HEK293 (cell line): Measurements from ENCODE around the gene SIMC1.

Experiments
- CTCF ChIA-PET: fragments of 350-600 bp; formaldehyde crosslinking; extraction: SDS; loops from one replicate; lab custom pipeline; 2021; ENCODE audit warnings: antibody characterized with exemption; lab: Yijun Ruan, JAX
- POLR2A ChIA-PET: fragments of 300-600 bp; formaldehyde crosslinking; extraction: SDS; loops from one replicate; lab custom pipeline; 2020; ENCODE audit warnings: antibody characterized with exemption, inconsistent platforms; lab: Yijun Ruan, JAX
- H3K27ac ChIP-seq: fragments of 200-500 bp; sonication (Bioruptor generic); 2 replicates; pipeline ENCODE4 v1.5.1; 2014; ENCODE audit warnings: low read depth, low read length, control low read depth, inconsistent platforms; ENCODE audit errors: extremely low read depth
- H3K36me3 ChIP-seq, 2 experiments: fragments of 200-500 bp in 1 of 2; sonication (Bioruptor generic) in 1 of 2; 1 replicate in 1 of 2; 2 replicates in 1 of 2; pipeline ENCODE4 v1.5.1; 2014 to 2017; ENCODE audit warnings: inconsistent platforms in 2 of 2, low read length in 2 of 2; ENCODE audit not compliant: control insufficient read depth in 2 of 2, insufficient read depth in 1 of 2
- H3K4me1 ChIP-seq: fragments of 200-500 bp; sonication (Bioruptor generic); 2 replicates; pipeline ENCODE4 v1.5.1; 2014; ENCODE audit warnings: mild to moderate bottlenecking, low read length, inconsistent platforms; ENCODE audit not compliant: control insufficient read depth, insufficient read depth
- H3K4me3 ChIP-seq: 2 replicates; pipeline ENCODE4 v1.5.1; 2011; ENCODE audit warnings: low read depth, mild to moderate bottlenecking, control low read depth, low read length, moderate library complexity
- H3K9me3 ChIP-seq: fragments of 200-500 bp; sonication (Bioruptor generic); 2 replicates; pipeline ENCODE4 v1.5.1; 2014; ENCODE audit warnings: low read depth, low read length, inconsistent platforms; ENCODE audit not compliant: control insufficient read depth, insufficient read depth
- GLI2 ChIP-seq: fragments of 450-650 bp; formaldehyde crosslinking; IDR thresholded peaks from 2 replicates; pipeline ENCODE4; 2017; ENCODE audit warnings: missing biosample characterization, missing genetic modification characterization, low read depth, borderline replicate concordance
- KLF8 ChIP-seq: fragments of 450-650 bp; formaldehyde crosslinking; IDR thresholded peaks from 2 replicates; pipeline ENCODE4 v1.5.1; 2016; ENCODE audit warnings: missing biosample characterization, missing genetic modification characterization
- MZF1 ChIP-seq: fragments of 450-650 bp; formaldehyde crosslinking; IDR thresholded peaks from 2 replicates; pipeline ENCODE4 v1.5.1; 2017; ENCODE audit warnings: missing biosample characterization, missing genetic modification characterization, borderline replicate concordance
- OVOL3 ChIP-seq: fragments of 450-650 bp; formaldehyde crosslinking; IDR thresholded peaks from 2 replicates; pipeline ENCODE4 v1.5.1; 2016; ENCODE audit warnings: missing biosample characterization, missing genetic modification characterization
- SCRT1 ChIP-seq: fragments of 450-650 bp; formaldehyde crosslinking; IDR thresholded peaks from 2 replicates; pipeline ENCODE4 v1.5.1; 2016; ENCODE audit warnings: missing biosample characterization, missing genetic modification characterization, borderline replicate concordance
- ZBTB17 ChIP-seq: fragments of 450-650 bp; formaldehyde crosslinking; IDR thresholded peaks from 2 replicates; pipeline ENCODE4 v1.5.1; 2016; ENCODE audit warnings: missing biosample characterization, missing genetic modification characterization
- ZBTB20 ChIP-seq: fragments of 450-650 bp; formaldehyde crosslinking; IDR thresholded peaks from 2 replicates; pipeline ENCODE4 v1.5.1; 2016; ENCODE audit warnings: missing biosample characterization, missing genetic modification characterization
- ZBTB48 ChIP-seq: fragments of 450-650 bp; formaldehyde crosslinking; IDR thresholded peaks from 2 replicates; pipeline ENCODE4 v1.5.1; 2016; ENCODE audit warnings: missing biosample characterization, missing genetic modification characterization
- ZNF157 ChIP-seq: fragments of 450-650 bp; formaldehyde crosslinking; IDR thresholded peaks from 2 replicates; pipeline ENCODE4 v1.5.1; 2016; ENCODE audit warnings: missing biosample characterization, missing genetic modification characterization
- ZNF19 ChIP-seq: fragments of 450-650 bp; formaldehyde crosslinking; IDR thresholded peaks from 2 replicates; pipeline ENCODE4; 2016; ENCODE audit warnings: missing biosample characterization, missing genetic modification characterization, low read depth
- ZNF223 ChIP-seq: fragments of 450-650 bp; formaldehyde crosslinking; IDR thresholded peaks from 2 replicates; pipeline ENCODE4 v1.5.1; 2016; ENCODE audit warnings: missing biosample characterization, missing genetic modification characterization
- ZNF394 ChIP-seq: fragments of 450-650 bp; formaldehyde crosslinking; IDR thresholded peaks from 2 replicates; pipeline ENCODE4 v1.5.1; 2016; ENCODE audit warnings: missing biosample characterization, missing genetic modification characterization, mild to moderate bottlenecking, moderate library complexity, borderline replicate concordance
- ZNF404 ChIP-seq: fragments of 450-650 bp; formaldehyde crosslinking; IDR thresholded peaks from 2 replicates; pipeline ENCODE4 v1.5.1; 2017; ENCODE audit warnings: missing biosample characterization, missing genetic modification characterization
- ZNF426 ChIP-seq: fragments of 450-650 bp; formaldehyde crosslinking; IDR thresholded peaks from 2 replicates; pipeline ENCODE4 v1.5.1; 2017; ENCODE audit warnings: missing biosample characterization, missing genetic modification characterization, mild to moderate bottlenecking, inconsistent platforms, moderate library complexity
- ZNF501 ChIP-seq: fragments of 450-650 bp; formaldehyde crosslinking; IDR thresholded peaks from 2 replicates; pipeline ENCODE4 v1.5.1; 2016; ENCODE audit warnings: missing biosample characterization, missing genetic modification characterization
- ZNF514 ChIP-seq: fragments of 450-650 bp; formaldehyde crosslinking; IDR thresholded peaks from 2 replicates; pipeline ENCODE4 v1.5.1; 2016; ENCODE audit warnings: missing biosample characterization, missing genetic modification characterization
- ZNF529 ChIP-seq: fragments of 450-650 bp; formaldehyde crosslinking; IDR thresholded peaks from 2 replicates; pipeline ENCODE4 v1.5.1; 2017; ENCODE audit warnings: missing genetic modification characterization, missing biosample characterization; ENCODE audit not compliant: insufficient replicate concordance
- ZNF555 ChIP-seq: fragments of 450-650 bp; formaldehyde crosslinking; conservative IDR thresholded peaks from 2 replicates; pipeline ENCODE4 v1.5.1; 2017; ENCODE audit warnings: missing biosample characterization, mild to moderate bottlenecking, missing genetic modification characterization, inconsistent platforms
- ZNF600 ChIP-seq: fragments of 450-650 bp; formaldehyde crosslinking; IDR thresholded peaks from 2 replicates; pipeline ENCODE4 v1.5.1; 2016; ENCODE audit warnings: missing biosample characterization, missing genetic modification characterization
- ZNF768 ChIP-seq: fragments of 450-650 bp; formaldehyde crosslinking; IDR thresholded peaks from 2 replicates; pipeline ENCODE4 v1.5.1; 2018; ENCODE audit warnings: missing biosample characterization, mild to moderate bottlenecking, missing genetic modification characterization
- TF ChIP-seq, protein P1 (sequence below): fragments of 450-650 bp; formaldehyde crosslinking; IDR thresholded peaks from 2 replicates; pipeline ENCODE4 v1.5.1; 2016; ENCODE audit warnings: missing biosample characterization, missing genetic modification characterization
- TF ChIP-seq, protein P2 (sequence below): fragments of 450-650 bp; formaldehyde crosslinking; IDR thresholded peaks from 2 replicates; pipeline ENCODE4 v1.5.1; 2017; ENCODE audit warnings: missing biosample characterization, missing genetic modification characterization

SIMC1 gene

DNA sequence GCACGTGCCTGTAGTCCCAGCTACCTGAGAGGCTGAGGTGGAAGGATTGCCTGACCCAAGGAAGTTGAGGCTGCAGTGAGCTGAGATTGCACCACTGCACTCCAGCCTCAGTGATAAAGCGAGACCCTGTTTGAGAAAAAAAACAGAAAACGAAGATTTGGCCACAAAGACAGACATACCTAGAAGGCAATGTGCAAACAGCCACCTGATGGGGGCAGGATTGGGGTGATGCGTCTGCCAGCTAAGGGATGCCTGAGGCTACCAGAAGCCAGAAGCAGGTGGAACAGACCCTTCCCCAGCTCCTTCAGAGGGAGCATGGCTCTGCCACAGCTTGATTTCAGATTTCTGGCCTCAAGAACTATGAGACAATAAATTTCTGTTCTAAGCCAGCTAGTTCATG lies 153.3 kb downstream of the SIMC1 start (continued):
- no peak for TF ChIP-seq GLI2 (tag by site-specific recombination)
- TF ChIP-seq ZBTB17, result no peak
- TF ChIP-seq ZNF394, result no peak
- TF ChIP-seq, protein P1, sequence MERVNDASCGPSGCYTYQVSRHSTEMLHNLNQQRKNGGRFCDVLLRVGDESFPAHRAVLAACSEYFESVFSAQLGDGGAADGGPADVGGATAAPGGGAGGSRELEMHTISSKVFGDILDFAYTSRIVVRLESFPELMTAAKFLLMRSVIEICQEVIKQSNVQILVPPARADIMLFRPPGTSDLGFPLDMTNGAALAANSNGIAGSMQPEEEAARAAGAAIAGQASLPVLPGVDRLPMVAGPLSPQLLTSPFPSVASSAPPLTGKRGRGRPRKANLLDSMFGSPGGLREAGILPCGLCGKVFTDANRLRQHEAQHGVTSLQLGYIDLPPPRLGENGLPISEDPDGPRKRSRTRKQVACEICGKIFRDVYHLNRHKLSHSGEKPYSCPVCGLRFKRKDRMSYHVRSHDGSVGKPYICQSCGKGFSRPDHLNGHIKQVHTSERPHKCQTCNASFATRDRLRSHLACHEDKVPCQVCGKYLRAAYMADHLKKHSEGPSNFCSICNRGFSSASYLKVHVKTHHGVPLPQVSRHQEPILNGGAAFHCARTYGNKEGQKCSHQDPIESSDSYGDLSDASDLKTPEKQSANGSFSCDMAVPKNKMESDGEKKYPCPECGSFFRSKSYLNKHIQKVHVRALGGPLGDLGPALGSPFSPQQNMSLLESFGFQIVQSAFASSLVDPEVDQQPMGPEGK (tag by site-specific recombination), result no peak
- no peak for TF ChIP-seq ZBTB48 (tag by site-specific recombination)
- TF ChIP-seq SCRT1 (tag by site-specific recombination), result no peak
- no peak for TF ChIP-seq MZF1 (tag by site-specific recombination)
- TF ChIP-seq ZNF157 (tag by site-specific recombination), result no peak

DNA sequence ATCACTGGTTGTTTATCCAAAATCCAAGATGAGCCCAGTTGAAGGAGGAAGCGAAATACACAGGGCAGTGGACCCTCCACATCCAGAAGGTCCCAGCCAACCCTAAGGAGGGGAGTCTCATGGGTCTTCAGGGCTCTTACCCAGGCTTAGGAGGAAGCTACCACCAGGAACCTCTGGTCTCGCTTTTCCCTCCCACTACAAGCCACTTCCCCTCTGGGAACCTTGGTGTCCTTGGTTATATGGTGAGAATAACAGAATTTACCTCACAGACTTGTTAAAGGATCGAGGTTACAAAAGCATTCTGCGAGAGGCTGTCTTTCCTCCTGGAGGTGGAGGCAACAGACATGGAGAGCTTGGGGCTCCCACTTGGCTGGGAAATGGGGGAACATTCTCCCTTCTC lies 153.8 kb downstream of the SIMC1 start:
- H3K36me3 ChIP-seq, result peaks cover 0 to 53% of the 10 kb centered on the region in 2 experiments; a peak in 2 of 3 replicates
- CTCF ChIA-PET, result interaction anchor here (0.6 to 1.1 kb wide), 2 partner anchors 13 to 37 kb away, joined by 3 to 9 read pairs; no protein-coding TSS in a partner anchor
- H3K27ac ChIP-seq, result no peak overlapping the region
- 0 out of 2 replicates have a peak, but pooled peaks cover 3% of the 10 kb centered on the region for H3K4me1 ChIP-seq
- H3K9me3 ChIP-seq, result no peaks in the 10 kb centered on the region
- POLR2A ChIA-PET, result interaction anchor here (0.5 kb wide), 1 partner anchor 17 kb away, joined by 4 read pairs; no protein-coding TSS in a partner anchor
- no peak overlapping the region for H3K4me3 ChIP-seq
- no peak for TF ChIP-seq OVOL3 (tag by site-specific recombination)
- TF ChIP-seq ZNF600 (tag by site-specific recombination), result no peak
- no peak for TF ChIP-seq ZNF501 (tag by site-specific recombination)
- TF ChIP-seq ZNF768 (tag by site-specific recombination), result no peak

DNA sequence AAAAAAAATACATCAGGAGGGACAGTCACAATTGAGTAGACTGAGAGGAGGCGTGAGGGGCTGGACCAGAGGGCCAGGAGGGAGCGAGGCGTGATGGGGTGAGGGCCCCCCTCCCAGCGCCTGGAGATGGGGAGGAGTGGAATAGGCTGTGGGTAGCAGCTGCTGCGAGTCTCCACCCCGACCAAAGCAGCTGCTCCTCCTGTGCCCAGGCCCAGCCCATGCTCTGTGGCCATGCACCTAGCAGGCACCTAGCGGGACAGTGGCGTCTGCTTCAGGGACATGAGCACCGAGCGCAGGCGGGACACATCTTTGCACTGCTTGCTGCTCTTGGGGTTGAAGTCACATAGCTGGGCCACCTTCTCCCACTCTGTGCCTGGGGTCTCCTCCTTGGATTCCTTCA lies 154.3 kb downstream of the SIMC1 start:
- Histone ChIP-seq H3K9me3 (no peaks in the 10 kb centered on the region), H3K27ac (no peak overlapping the region), H3K4me3 (no peak overlapping the region)
- CTCF ChIA-PET, result no interaction called here
- TF ChIP-seq ZBTB20 (tag by site-specific recombination) (no peak), ZNF555 (tag by site-specific recombination) (no peak), KLF8 (no peak), ZNF529 (tag by site-specific recombination) (no peak), ZNF514 (no peak), ZNF426 (tag by site-specific recombination) (no peak), ZNF19 (tag by site-specific recombination) (no peak), ZNF404 (tag by site-specific recombination) (no peak), ZNF223 (tag by site-specific recombination) (no peak)
- TF ChIP-seq, protein P2, sequence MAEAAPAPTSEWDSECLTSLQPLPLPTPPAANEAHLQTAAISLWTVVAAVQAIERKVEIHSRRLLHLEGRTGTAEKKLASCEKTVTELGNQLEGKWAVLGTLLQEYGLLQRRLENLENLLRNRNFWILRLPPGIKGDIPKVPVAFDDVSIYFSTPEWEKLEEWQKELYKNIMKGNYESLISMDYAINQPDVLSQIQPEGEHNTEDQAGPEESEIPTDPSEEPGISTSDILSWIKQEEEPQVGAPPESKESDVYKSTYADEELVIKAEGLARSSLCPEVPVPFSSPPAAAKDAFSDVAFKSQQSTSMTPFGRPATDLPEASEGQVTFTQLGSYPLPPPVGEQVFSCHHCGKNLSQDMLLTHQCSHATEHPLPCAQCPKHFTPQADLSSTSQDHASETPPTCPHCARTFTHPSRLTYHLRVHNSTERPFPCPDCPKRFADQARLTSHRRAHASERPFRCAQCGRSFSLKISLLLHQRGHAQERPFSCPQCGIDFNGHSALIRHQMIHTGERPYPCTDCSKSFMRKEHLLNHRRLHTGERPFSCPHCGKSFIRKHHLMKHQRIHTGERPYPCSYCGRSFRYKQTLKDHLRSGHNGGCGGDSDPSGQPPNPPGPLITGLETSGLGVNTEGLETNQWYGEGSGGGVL (tag by site-specific recombination), result no peak
- TF ChIP-seq, all 188 proteins: peak for 0
- Histone ChIP-seq H3K36me3 (peaks cover 0 to 52% of the 10 kb centered on the region in 2 experiments; a peak in 2 of 3 replicates), H3K4me1 (0 out of 2 replicates have a peak, but pooled peaks cover 3% of the 10 kb centered on the region)
- POLR2A ChIA-PET, result interaction anchor here (0.5 kb wide), 1 partner anchor 18 kb away, joined by 4 read pairs; no protein-coding TSS in a partner anchor
